LNCaP clone FGC (cell line): ENCODE measurements around the gene NIPAL3.
A peak's percentile ranks its signal among the peaks of the same experiment; 100 is the strongest.

Source experiments
- DNase-seq: peaks from one replicate; pipeline ENCODE4 v3.0.0-alpha.2; 2011; ENCODE audit warnings: low read depth
- H3K4me3 ChIP-seq: 2 replicates; pipeline ENCODE4 v1.5.1; 2011; ENCODE audit warnings: mild to moderate bottlenecking, low read depth, low read length, control low read depth
- CTCF ChIP-seq: IDR thresholded peaks from 2 replicates; pipeline ENCODE4 v1.5.1; 2012; ENCODE audit warnings: mild to moderate bottlenecking; ENCODE audit not compliant: control insufficient read depth, insufficient read depth; ENCODE audit errors: extremely low read depth

The NIPAL3 gene

GRCh38 chr1:24415334-24415909 is at the start of gene NIPAL3:
Gene NIPAL3, plus strand, starts transcription at chr1:24415802. Its CDS starts 3,746 bp downstream, at chr1:24419548.
- peak; percentile 66 for TF ChIP-seq CTCF
- H3K4me3 ChIP-seq, result peak within 1 kb of the TSS; percentile 78

GRCh38 chr1:24366707-24367106 is 48.9 kb upstream of the NIPAL3 start:
- H3K4me3 ChIP-seq, result no peak overlapping the region
- no peak for TF ChIP-seq CTCF
- no peak for DNase-seq

More at GRCh38 chr1:24415334-24415909, at the start of gene NIPAL3:
- peak; percentile 96 for DNase-seq

GRCh38 chr1:24369199-24369598 is 46.4 kb upstream of the NIPAL3 start:
- no peak overlapping the region for H3K4me3 ChIP-seq
- no peak for DNase-seq
- TF ChIP-seq CTCF, result no peak

DNA sequence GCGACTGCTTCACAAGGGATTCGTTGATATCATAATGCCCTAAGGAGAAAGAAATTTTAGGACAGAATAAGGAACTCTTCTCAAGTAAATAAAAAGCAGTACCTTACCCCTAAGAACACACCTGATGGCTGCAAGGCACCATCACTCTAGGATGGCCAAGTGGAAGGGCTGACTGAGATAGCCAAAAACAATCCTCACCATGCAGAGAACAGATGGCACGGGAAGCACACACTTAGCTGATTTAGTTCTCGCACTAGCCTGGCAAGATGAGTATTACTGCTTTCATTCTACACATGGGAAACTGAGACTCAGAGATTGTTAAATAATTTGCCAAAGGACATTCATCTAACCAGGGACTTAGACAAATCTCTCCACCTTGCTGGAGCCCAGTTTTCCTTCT is 45.8 kb upstream of the NIPAL3 start:
- H3K4me3 ChIP-seq, result no peak overlapping the region
- no peak for TF ChIP-seq CTCF
- DNase-seq, result no peak

DNA sequence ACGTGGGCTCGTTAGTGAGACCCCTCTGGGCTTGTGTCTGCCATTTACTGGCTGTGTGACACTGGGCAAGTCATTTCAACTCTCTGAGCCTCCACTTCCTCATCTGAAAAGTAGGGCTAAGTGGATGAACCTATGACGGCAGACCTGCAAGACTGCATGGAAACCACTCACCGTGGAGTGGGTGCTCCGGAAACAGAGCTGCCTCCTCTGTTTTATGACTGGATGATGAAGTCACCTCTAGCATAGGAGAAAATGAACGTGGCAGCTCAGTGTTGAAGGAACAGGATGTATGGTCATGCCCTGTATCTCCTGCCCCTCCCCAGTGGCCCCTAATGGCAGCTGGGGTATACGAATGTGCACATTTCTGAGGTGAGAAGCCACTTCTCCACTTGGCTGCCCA is 42.6 kb upstream of the NIPAL3 start:
- no peak for DNase-seq
- TF ChIP-seq CTCF, result no peak
- H3K4me3 ChIP-seq, result no peak overlapping the region

- no peak for DNase-seq
- no peak overlapping the region for H3K4me3 ChIP-seq
- no peak for TF ChIP-seq CTCF
Measured at GRCh38 chr1:24373710-24374109, 41.9 kb upstream of the NIPAL3 start.
